Measurements from ENCODE around the gene STOM.

The STOM gene

DNA sequence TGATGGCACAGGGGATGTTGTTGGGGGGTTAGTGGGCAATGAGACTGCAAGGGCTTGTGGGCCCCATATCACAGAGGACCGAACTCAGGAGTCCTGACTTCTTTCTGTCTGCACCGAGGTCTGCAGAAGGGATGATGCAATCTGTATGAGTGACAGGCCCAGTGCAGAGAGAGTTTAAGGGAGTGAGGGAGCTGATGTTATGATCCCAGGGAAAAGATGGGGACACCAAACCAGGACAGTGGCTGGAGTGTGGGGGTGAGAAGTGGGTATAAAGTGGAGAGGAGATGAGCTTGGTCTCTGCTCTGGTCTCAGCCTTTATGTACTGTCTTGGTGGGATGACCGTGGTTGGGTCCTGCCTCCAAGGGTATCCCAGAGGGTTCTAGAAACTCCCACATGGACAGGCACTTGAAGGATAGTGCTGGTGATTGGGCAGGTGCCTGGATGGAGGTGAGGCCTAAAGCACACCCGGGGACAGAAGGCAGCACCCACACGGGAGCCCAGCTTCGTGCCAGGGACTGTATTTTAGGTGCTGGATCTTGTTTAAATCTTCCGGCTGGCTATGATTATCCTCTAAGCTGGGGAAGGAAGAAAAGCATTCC is 80.2 kb downstream of the STOM start:
- Histone ChIP-seq H3K4me3 (ENCODE audit: low read depth, low read length) (no peak overlapping the region), H3K4me1 (ENCODE audit: control insufficient read depth, insufficient read depth, low read length) (peaks cover 47% of the 10 kb centered on the region), H3K36me3 (ENCODE audit: control insufficient read depth, insufficient read depth, low read length) (no peaks in the 10 kb centered on the region), H3K9ac (ENCODE audit: low read length) (no peak overlapping the region), H3K9me3 (ENCODE audit: control insufficient read depth, insufficient read depth, low read depth, low read length) (no peaks in the 10 kb centered on the region), H3K27ac (ENCODE audit: low read depth, low read length) (no peak overlapping the region), H3K27me3 (ENCODE audit: control insufficient read depth, insufficient read depth, low read length) (peaks cover 66% of the 10 kb centered on the region)

DNA sequence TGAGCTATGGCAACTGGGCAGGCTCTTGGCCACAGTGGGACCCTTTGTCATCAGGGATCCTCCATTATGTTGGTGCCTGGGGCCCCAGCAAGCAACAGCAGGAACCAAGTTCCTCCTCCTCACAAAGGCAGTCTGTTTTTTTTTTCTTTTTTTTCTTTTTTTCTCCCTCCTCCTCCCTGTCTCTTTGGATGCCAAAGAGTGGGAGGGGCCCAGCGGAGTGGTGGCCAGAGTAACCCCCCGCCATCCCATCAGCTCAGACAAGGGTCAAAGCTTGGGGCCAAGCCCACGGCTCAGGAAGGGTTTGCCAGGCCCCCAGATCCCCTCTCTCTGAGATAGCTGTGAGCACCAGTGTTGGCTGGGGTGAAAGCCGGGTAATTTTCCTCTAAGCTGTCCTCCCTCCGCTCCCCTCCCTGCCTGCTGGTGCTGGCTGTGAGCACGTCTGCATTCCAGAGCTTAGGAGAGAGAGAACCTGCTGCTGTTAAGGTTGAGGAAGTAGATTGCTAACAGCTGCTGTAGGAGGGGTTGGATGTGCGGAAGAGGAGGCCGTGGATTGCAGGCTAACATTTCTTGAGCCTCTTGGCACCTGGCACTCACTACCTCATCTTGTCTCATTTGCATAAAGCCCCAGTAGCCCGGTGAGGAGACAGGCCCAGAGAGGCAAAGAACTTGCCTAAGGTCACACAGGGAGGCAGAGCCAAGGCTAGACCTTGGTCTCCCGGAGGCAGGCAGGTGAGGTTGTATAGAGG is 80.9 kb downstream of the STOM start:
- Histone ChIP-seq H3K4me1 (ENCODE audit: control insufficient read depth, insufficient read depth, low read length) (peaks cover 53% of the 10 kb centered on the region), H3K27me3 (ENCODE audit: control insufficient read depth, insufficient read depth, low read length) (peaks cover 69% of the 10 kb centered on the region), H3K9ac (ENCODE audit: low read length) (no peak overlapping the region), H3K36me3 (ENCODE audit: control insufficient read depth, insufficient read depth, low read length) (no peaks in the 10 kb centered on the region), H3K9me3 (ENCODE audit: control insufficient read depth, insufficient read depth, low read depth, low read length) (no peaks in the 10 kb centered on the region), H3K4me3 (ENCODE audit: low read depth, low read length) (peak overlapping the region; percentile 3; the same call in 1 of the 2 replicates), H3K27ac (ENCODE audit: low read depth, low read length) (no peak overlapping the region)

Measured in HUES6 (cell line).